DND-41 (cell line): ENCODE results near the gene NLGN4X.

Experiments used
- ATAC-seq: fragments of 200-7000 bp; cut with Tn5 transposase; 3 replicates; pipeline ENCODE4 v1.9.1; 2021; ENCODE audit warnings: low read depth; ENCODE audit not compliant: insufficient read depth
- DNase-seq: peaks from one replicate; pipeline ENCODE4 v3.0.0-alpha.2; 2020
- H2AFZ ChIP-seq: 2 replicates; pipeline ENCODE4 v1.6.0; 2012; ENCODE audit warnings: low read depth, low read length
- H3K27ac ChIP-seq: 2 replicates; pipeline ENCODE4 v1.5.1; 2012; ENCODE audit warnings: low read length, inconsistent platforms
- H3K27me3 ChIP-seq: fragments of 200-600 bp; sonication (generic); 2 replicates; pipeline ENCODE4 v1.6.0; 2012; ENCODE audit warnings: low read length, mild to moderate bottlenecking, inconsistent platforms; ENCODE audit not compliant: insufficient read depth, poor library complexity
- H3K36me3 ChIP-seq: 2 replicates; pipeline ENCODE4 v1.5.1; 2012; ENCODE audit warnings: low read length, inconsistent platforms; ENCODE audit not compliant: insufficient read depth
- H3K4me1 ChIP-seq: 2 replicates; pipeline ENCODE4 v1.5.1; 2012; ENCODE audit warnings: mild to moderate bottlenecking, low read length; ENCODE audit not compliant: insufficient read depth
- H3K4me2 ChIP-seq: 2 replicates; pipeline ENCODE4 v1.6.0; 2012; ENCODE audit warnings: mild to moderate bottlenecking, moderate library complexity, low read length, inconsistent platforms; ENCODE audit not compliant: insufficient read depth
- H3K4me3 ChIP-seq, 2 experiments: fragments of 200-600 bp in 1 of 2; shearing (Covaris generic) in 1 of 2; 2 replicates each; pipeline ENCODE4 v1.5.1; 2012 to 2016; ENCODE audit warnings: inconsistent platforms in 2 of 2, low read length in 2 of 2, mild to moderate bottlenecking in 2 of 2, low read depth in 1 of 2, moderate library complexity in 1 of 2
- H3K79me2 ChIP-seq: 2 replicates; pipeline ENCODE4 v1.6.0; 2012; ENCODE audit warnings: low read length, inconsistent platforms; ENCODE audit not compliant: insufficient read depth
- H3K9ac ChIP-seq: 2 replicates; pipeline ENCODE4 v1.6.0; 2012; ENCODE audit warnings: low read depth, mild to moderate bottlenecking, inconsistent platforms, low read length, moderate library complexity
- H3K9me3 ChIP-seq: 2 replicates; pipeline ENCODE4 v1.5.1; 2012; ENCODE audit warnings: low read length, moderate library complexity, mild to moderate bottlenecking, inconsistent platforms; ENCODE audit not compliant: insufficient read depth, severe bottlenecking
- H4K20me1 ChIP-seq: 2 replicates; pipeline ENCODE4 v1.6.0; 2012; ENCODE audit warnings: low read length; ENCODE audit not compliant: insufficient read depth
- EZH2 ChIP-seq: IDR thresholded peaks from 3 replicates; pipeline ENCODE4 v1.6.1; 2012; ENCODE audit warnings: borderline replicate concordance, low read depth, mild to moderate bottlenecking, moderate library complexity, low read length, inconsistent platforms; ENCODE audit not compliant: severe bottlenecking
- TF ChIP-seq, protein P1 (sequence below): IDR thresholded peaks from 2 replicates; pipeline ENCODE4 v1.5.1; 2012; ENCODE audit warnings: borderline replicate concordance, low read length, moderate library complexity, mild to moderate bottlenecking; ENCODE audit not compliant: poor library complexity, severe bottlenecking; ENCODE audit errors: extremely low read depth

NLGN4X gene

DNA sequence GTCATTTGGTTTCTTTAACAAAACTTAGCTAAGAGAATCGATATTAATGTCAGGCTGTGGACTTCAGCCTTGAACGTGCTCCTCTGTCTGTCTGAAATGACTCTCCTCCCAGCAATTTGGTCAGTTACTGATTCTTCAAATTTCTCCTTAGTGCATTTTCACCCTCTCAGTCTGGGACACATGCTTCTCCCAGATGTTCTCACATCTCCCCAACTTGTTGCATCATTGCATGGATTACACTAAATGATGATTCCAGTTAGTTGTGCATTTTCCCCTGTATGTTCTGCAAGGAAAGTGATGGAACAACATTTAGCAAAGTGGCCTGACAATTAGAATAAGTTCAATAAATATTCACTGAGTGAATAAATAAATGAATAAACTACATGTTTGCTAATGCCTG lies 94.4 kb downstream of the NLGN4X start:
- H4K20me1 ChIP-seq: peaks cover 91% of the 10 kb centered on the region
- H3K4me1 ChIP-seq: no peaks in the 10 kb centered on the region
- H3K4me2 ChIP-seq: no peak overlapping the region
- H3K79me2 ChIP-seq: peaks cover 100% of the 10 kb centered on the region
- no peak overlapping the region for H3K4me3 ChIP-seq
- H2AFZ ChIP-seq: no peak overlapping the region
- no peaks in the 10 kb centered on the region for H3K9me3 ChIP-seq
- H3K27ac ChIP-seq: no peak overlapping the region
- H3K27me3 ChIP-seq: no peaks in the 10 kb centered on the region
- ATAC-seq (no peak), DNase-seq (no peak)
- H3K36me3 ChIP-seq: peaks cover 84% of the 10 kb centered on the region
- no peak overlapping the region for H3K9ac ChIP-seq
- TF ChIP-seq EZH2: no peak
- TF ChIP-seq, protein P1, sequence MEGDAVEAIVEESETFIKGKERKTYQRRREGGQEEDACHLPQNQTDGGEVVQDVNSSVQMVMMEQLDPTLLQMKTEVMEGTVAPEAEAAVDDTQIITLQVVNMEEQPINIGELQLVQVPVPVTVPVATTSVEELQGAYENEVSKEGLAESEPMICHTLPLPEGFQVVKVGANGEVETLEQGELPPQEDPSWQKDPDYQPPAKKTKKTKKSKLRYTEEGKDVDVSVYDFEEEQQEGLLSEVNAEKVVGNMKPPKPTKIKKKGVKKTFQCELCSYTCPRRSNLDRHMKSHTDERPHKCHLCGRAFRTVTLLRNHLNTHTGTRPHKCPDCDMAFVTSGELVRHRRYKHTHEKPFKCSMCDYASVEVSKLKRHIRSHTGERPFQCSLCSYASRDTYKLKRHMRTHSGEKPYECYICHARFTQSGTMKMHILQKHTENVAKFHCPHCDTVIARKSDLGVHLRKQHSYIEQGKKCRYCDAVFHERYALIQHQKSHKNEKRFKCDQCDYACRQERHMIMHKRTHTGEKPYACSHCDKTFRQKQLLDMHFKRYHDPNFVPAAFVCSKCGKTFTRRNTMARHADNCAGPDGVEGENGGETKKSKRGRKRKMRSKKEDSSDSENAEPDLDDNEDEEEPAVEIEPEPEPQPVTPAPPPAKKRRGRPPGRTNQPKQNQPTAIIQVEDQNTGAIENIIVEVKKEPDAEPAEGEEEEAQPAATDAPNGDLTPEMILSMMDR: no peak

DNA sequence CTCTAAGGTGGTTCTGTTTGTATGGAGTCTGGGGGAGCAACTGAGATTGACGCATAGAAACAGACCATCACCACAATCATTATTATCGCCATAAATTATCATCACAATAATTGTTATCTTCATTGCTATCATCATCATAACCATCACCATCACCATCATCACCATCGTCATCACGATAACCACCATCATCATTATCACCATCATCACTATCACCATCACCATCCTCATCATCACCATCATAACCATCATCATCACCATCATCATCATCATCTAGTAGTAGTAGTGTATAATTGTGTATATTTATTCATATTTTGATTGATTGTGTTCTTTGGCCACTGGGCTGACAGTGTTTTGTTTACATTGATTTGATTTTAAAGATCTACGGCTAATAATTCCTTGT lies 95.7 kb downstream of the NLGN4X start:
- no peak for TF ChIP-seq EZH2
- TF ChIP-seq, protein P1: no peak
- Histone ChIP-seq H3K79me2 (peaks cover 100% of the 10 kb centered on the region), H3K4me1 (no peaks in the 10 kb centered on the region), H3K27ac (no peak overlapping the region), H3K9me3 (no peaks in the 10 kb centered on the region), H3K4me2 (no peak overlapping the region), H3K4me3 (no peak overlapping the region), H3K27me3 (no peaks in the 10 kb centered on the region), H4K20me1 (peaks cover 94% of the 10 kb centered on the region), H3K36me3 (peaks cover 86% of the 10 kb centered on the region), H2AFZ (no peak overlapping the region), H3K9ac (no peak overlapping the region)
- DNase-seq: no peak
- no peak for ATAC-seq

DNA sequence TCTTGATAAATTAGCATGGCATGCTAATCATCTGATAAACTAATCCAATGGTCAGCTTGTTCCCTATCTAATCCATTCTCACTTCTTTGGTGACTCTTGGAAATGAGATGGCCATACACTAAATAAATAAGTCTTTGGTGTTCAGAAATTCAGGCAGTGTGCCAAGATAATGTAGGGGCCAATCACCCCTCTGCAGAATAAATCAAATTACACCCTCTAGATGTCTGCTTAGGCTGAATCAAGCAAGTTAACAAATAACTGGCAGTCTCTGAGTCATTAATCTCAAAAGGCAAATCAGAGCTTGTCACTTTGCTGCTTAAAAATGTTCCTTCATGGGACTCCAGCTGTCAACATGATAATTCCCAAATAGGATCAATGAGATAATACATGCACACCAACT lies 97.4 kb downstream of the NLGN4X start:
- Histone ChIP-seq H3K4me1 (no peaks in the 10 kb centered on the region), H4K20me1 (peaks cover 91% of the 10 kb centered on the region), H2AFZ (no peak overlapping the region), H3K36me3 (peaks cover 76% of the 10 kb centered on the region), H3K4me3 (no peak overlapping the region), H3K4me2 (no peak overlapping the region), H3K9ac (no peak overlapping the region), H3K9me3 (no peaks in the 10 kb centered on the region), H3K27me3 (no peaks in the 10 kb centered on the region), H3K27ac (no peak overlapping the region), H3K79me2 (peaks cover 100% of the 10 kb centered on the region)
- TF ChIP-seq EZH2: no peak
- TF ChIP-seq, protein P1: no peak
- ATAC-seq: no peak
- no peak for DNase-seq

DNA sequence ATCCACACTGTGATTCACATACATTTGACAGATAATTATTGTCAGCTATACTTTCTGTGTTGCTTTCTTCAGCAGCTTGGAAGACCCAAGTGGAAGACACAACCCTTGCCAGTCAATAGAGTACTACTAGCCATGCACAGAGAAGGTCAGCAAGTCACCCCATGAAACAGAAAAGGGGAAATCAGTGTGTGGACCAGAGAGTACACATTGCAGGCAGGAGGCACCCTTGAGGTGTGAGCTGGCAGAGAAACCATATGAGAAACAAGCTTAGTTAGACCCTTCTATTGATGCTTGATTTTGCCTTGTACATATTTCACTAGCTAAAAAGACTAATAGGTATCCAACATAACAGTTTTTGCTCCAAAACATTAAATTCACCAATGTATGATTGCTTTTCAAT lies 99.5 kb downstream of the NLGN4X start:
- TF ChIP-seq EZH2: no peak
- ATAC-seq (no peak), DNase-seq (no peak)
- H3K9ac ChIP-seq: no peak overlapping the region
- no peak overlapping the region for H3K27ac ChIP-seq
- H4K20me1 ChIP-seq: peaks cover 82% of the 10 kb centered on the region
- H3K4me2 ChIP-seq: no peak overlapping the region
- no peaks in the 10 kb centered on the region for H3K27me3 ChIP-seq
- no peak overlapping the region for H3K4me3 ChIP-seq
- no peak overlapping the region for H2AFZ ChIP-seq
- H3K79me2 ChIP-seq: peaks cover 100% of the 10 kb centered on the region
- no peaks in the 10 kb centered on the region; the same call in 1 of the 2 replicates for H3K4me1 ChIP-seq
- H3K9me3 ChIP-seq: no peaks in the 10 kb centered on the region
- H3K36me3 ChIP-seq: peaks cover 64% of the 10 kb centered on the region
